ENCODE results near the gene PCDHGA1.
"Not testable (repeated sequence)": the region's sequence is repeated elsewhere in the genome, so short reads cannot be mapped to it uniquely, and the experiment has no call there.

PCDHGA1 gene

DNA sequence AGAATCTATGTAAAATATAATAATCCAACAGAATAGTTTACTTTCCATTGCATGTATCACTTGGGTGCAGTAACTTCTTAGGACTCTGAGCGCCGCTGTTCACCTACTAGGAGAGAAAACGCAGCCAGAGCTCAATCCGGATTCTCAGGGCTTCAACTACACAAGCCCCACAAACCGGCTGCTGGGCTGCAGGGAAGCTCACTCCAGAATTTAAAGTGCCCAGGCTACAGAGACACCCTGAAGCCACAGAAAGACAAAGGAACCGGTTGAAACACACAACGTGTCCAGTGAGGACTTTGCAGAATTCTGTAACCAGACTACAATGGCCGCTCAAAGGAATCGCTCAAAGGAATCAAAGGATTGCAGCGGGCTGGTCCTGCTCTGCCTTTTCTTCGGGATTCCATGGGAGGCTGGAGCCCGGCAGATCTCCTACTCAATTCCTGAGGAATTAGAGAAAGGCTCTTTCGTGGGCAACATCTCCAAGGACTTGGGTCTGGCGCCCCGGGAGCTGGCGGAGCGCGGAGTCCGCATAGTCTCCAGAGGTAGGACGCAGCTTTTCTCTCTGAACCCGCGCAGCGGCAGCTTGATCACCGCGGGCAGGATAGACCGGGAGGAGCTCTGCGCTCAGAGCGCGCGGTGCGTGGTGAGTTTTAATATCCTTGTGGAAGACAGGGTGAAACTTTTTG lies 82.7 kb downstream of the PCDHGA1 start, which contains the start of gene PCDHGA10:
TSS of gene PCDHGA10 (plus strand) at position 134 of the 686 bp plus-strand sequence. CDS start at position 323, 189 bp downstream.
- DNase-seq = no peak

DNA sequence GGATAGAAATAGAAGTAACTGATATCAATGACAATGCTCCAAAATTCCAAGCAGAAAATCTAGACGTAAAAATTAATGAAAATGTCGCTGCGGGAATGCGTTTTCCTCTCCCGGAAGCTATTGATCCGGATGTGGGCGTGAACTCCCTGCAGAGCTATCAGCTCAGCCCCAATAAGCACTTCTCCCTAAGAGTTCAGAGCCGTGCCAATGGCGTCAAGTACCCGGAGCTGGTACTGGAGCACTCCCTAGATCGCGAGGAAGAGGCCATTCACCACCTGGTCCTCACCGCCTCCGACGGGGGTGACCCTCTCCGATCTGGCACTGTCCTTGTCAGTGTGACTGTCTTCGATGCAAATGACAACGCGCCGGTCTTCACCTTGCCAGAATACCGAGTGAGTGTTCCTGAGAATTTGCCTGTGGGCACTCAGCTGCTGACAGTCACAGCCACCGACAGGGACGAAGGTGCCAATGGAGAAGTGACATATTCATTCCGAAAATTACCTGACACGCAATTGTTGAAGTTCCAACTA lies 83.3 kb downstream of the PCDHGA1 start:
- no peak for DNase-seq

DNA sequence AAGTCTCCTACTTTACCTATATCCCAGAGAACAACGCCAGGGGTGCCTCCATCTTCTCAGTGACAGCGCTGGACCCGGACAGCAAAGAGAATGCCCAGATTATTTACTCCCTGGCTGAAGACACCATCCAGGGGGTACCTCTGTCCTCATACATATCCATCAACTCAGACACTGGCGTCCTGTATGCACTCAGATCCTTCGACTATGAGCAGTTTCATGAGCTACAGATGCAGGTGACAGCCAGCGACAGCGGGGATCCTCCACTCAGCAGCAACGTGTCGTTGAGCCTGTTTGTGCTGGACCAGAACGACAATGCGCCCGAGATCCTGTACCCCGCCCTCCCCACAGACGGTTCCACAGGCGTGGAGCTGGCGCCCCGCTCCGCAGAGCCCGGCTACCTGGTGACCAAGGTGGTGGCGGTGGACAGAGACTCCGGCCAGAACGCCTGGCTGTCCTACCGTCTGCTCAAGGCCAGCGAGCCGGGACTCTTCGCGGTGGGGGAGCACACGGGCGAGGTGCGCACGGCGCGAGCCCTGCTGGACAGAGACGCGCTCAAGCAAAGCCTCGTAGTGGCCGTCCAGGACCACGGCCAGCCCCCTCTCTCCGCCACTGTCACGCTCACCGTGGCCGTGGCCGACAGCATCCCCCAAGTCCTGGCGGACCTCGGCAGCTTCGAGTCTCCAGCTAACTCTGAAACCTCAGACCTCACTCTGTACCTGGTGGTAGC lies 84.4 kb downstream of the PCDHGA1 start:
- DNase-seq = not testable (repeated sequence)

DNA sequence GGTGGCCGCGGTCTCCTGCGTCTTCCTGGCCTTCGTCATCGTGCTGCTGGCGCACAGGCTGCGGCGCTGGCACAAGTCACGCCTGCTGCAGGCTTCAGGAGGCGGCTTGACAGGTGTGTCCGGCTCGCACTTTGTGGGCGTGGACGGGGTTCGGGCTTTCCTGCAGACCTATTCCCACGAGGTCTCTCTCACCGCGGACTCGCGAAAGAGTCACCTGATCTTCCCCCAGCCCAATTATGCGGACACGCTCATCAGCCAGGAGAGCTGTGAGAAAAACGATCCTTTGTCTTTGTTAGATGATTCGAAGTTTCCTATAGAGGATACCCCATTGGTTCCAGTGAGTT lies 84.9 kb downstream of the PCDHGA1 start:
- DNase-seq = not testable (repeated sequence)

DNA sequence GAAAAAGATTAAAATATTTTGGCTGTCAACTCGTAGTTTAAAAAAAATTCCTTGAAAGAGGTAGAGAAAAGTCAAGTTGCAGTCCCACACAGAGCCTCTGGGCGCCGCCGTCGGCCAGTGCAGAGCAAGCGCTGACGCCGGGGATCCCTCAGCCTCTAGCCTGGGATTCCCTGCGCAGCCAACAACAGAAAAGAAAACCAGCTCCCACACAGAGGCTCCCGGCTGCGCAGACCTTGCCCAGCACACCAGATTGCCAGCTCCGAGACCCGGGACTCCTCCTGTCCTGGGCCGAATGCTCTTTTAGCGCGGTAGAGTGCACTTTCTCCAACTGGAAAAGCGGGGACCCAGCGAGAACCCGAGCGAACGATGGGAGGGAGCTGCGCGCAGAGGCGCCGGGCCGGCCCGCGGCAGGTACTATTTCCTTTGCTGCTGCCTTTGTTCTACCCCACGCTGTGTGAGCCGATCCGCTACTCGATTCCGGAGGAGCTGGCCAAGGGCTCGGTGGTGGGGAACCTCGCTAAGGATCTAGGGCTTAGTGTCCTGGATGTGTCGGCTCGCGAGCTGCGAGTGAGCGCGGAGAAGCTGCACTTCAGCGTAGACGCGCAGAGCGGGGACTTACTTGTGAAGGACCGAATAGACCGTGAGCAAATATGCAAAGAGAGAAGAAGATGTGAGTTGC lies 87.3 kb downstream of the PCDHGA1 start, which contains the start of gene PCDHGB7:
TSS of gene PCDHGB7 (plus strand) at position 184 of the 679 bp plus-strand sequence. CDS start at position 367, 183 bp downstream.
- not testable (repeated sequence) for DNase-seq

DNA sequence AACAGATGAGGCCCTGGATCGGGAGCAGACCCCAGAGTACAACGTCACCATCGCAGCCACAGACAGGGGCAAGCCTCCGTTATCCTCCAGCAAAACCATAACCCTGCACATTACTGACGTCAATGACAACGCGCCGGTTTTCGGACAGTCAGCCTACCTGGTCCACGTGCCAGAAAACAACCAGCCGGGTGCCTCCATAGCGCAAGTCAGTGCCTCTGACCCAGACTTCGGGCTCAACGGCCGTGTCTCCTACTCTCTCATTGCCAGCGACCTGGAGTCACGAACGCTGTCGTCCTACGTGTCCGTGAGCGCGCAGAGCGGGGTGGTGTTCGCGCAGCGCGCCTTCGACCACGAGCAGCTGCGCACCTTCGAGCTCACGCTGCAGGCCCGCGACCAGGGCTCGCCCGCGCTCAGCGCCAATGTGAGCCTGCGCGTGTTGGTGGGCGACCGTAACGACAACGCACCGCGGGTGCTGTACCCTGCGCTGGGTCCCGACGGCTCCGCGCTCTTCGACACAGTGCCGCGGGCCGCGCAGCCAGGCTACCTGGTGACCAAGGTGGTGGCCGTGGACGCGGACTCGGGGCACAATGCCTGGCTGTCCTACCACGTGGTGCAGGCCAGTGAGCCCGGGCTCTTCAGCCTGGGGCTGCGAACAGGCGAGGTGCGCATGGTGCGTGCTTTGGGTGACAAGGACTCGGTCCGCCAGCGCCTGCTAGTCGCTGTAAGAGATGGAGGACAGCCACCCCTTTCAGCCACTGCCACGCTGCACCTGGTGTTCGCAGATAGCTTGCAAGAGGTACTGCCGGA lies 89.0 kb downstream of the PCDHGA1 start:
- DNase-seq = no peak

DNA sequence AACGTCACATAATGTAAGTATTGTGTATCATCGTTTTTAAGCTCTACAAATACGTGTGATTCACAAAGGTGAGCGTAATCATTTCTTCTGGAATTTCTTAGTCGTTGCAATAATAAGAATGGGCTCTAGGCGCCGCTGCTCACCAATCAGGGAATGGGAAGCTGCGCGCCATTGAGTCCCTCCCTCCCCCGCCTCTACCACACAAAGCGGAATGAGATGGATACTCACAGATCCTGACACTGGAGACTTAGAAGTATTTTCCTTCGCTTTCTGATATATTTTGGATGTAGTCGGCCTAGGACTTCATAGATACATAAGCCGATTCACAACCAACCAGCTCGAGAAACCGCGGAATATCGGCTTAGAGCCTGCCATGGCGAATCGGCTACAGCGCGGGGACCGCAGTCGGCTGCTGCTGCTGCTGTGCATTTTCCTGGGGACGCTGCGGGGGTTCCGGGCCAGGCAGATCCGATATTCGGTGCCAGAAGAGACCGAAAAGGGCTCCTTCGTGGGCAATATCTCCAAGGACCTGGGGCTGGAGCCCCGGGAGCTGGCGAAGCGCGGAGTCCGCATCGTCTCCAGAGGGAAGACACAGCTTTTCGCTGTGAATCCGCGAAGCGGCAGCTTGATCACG lies 90.7 kb downstream of the PCDHGA1 start, which contains the start of gene PCDHGA11:
TSS of gene PCDHGA11 (plus strand) at position 197 of the 634 bp plus-strand sequence. CDS start at position 374, 177 bp downstream.
- DNase-seq = no peak

DNA sequence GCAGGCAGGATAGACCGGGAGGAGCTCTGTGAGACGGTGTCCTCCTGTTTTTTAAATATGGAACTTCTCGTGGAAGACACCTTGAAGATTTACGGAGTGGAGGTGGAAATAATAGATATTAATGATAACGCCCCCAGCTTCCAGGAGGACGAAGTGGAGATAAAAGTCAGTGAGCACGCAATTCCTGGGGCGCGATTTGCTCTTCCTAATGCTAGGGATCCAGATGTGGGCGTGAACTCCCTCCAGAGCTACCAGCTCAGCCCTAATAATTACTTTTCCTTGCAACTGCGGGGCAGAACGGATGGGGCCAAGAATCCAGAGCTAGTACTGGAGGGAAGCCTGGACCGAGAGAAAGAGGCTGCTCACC lies 91.2 kb downstream of the PCDHGA1 start:
- no peak for DNase-seq

DNA sequence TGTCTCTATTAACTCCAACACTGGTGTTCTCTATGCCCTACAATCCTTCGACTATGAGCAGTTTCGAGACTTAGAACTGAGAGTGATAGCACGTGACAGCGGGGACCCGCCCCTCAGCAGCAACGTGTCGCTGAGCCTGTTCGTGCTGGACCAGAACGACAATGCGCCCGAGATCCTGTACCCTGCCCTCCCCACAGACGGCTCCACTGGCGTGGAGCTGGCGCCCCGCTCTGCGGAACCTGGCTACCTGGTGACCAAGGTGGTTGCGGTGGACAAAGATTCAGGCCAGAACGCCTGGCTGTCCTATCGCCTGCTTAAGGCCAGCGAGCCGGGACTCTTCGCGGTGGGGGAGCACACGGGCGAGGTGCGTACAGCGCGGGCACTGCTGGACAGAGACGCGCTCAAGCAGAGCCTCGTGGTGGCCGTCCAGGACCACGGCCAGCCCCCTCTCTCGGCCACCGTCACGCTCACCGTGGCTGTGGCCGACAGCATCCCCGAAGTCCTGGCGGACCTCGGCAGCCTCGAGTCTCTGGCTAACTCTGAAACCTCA lies 92.5 kb downstream of the PCDHGA1 start:
- DNase-seq = no peak

DNA sequence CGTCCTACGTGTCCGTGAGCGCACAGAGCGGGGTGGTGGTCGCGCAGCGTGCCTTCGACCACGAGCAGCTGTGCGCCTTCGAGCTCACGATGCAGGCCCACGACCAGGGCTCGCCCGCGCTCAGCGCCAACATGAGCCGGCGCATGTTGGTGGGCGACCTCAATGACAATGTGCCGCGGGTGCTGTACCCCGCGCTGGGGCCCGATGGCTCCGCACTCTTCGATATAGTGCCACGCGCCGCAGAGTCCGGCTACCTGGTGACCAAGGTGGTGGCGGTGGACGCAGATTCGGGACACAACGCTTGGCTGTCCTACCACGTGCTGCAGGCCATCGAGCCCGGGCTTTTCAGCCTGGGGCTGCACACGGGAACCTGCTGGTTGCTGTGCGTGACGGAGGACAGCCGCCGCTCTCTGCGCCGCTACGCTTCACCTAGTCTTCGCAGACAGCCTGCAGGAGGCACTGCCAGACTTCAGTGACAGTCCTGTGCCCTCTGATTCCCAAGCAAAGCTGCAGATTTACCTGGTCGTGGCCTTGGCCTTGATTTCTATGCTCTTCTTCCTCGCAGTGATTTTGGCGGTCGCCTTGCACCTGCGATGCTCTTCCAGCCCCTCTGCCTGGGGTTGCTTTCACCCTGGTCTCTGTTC lies 97.6 kb downstream of the PCDHGA1 start:
- no peak for DNase-seq

DNA sequence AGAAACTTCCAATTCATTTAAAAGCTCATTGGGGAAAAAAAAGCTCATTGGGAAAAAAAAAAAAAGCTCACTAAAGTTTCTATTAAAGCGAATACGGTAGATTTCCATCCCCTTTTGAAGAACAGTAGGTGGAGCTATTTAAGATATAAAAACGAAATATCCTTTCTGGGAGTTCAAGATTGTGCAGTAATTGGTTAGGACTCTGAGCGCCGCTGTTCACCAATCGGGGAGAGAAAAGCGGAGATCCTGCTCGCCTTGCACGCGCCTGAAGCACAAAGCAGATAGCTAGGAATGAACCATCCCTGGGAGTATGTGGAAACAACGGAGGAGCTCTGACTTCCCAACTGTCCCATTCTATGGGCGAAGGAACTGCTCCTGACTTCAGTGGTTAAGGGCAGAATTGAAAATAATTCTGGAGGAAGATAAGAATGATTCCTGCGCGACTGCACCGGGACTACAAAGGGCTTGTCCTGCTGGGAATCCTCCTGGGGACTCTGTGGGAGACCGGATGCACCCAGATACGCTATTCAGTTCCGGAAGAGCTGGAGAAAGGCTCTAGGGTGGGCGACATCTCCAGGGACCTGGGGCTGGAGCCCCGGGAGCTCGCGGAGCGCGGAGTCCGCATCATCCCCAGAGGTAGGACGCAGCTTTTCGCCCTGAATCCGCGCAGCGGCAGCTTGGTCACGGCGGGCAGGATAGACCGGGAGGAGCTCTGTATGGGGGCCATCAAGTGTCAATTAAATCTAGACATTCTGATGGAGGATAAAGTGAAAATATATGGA lies 100.2 kb downstream of the PCDHGA1 start, which contains the start of gene PCDHGA12:
TSS of gene PCDHGA12 (plus strand) at position 176 of the 782 bp plus-strand sequence. CDS start at position 429, 253 bp downstream.
- no peak for DNase-seq

DNA sequence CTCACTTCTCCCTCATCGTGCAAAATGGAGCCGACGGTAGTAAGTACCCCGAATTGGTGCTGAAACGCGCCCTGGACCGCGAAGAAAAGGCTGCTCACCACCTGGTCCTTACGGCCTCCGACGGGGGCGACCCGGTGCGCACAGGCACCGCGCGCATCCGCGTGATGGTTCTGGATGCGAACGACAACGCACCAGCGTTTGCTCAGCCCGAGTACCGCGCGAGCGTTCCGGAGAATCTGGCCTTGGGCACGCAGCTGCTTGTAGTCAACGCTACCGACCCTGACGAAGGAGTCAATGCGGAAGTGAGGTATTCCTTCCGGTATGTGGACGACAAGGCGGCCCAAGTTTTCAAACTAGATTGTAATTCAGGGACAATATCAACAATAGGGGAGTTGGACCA lies 101.0 kb downstream of the PCDHGA1 start:
- no peak for DNase-seq

DNA sequence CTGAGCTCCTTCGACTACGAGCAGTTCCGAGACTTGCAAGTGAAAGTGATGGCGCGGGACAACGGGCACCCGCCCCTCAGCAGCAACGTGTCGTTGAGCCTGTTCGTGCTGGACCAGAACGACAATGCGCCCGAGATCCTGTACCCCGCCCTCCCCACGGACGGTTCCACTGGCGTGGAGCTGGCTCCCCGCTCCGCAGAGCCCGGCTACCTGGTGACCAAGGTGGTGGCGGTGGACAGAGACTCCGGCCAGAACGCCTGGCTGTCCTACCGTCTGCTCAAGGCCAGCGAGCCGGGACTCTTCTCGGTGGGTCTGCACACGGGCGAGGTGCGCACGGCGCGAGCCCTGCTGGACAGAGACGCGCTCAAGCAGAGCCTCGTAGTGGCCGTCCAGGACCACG lies 102.0 kb downstream of the PCDHGA1 start:
- not testable (repeated sequence) for DNase-seq

DNA sequence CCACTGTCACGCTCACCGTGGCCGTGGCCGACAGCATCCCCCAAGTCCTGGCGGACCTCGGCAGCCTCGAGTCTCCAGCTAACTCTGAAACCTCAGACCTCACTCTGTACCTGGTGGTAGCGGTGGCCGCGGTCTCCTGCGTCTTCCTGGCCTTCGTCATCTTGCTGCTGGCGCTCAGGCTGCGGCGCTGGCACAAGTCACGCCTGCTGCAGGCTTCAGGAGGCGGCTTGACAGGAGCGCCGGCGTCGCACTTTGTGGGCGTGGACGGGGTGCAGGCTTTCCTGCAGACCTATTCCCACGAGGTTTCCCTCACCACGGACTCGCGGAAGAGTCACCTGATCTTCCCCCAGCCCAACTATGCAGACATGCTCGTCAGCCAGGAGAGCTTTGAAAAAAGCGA lies 102.4 kb downstream of the PCDHGA1 start:
- not testable (repeated sequence) for DNase-seq

DNA sequence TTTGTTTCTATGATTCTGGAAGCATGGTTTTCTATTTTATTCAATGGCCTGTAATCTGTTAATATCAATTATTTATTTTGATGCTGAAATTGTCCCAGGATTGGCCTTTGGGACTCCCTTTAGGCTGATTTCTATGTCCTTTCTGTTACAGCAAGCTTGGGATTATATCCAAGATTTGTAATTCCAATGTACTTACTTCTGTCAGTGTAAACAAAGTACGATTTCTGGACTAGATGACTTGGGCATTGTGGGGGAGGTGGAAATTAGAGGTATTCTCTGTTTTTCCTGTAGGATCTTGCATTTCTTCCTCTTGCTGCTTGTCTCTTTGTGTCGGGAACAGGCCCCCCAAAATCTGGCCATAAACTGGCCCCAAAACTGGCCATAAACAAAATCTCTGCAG lies 103.7 kb downstream of the PCDHGA1 start:
- no peak for DNase-seq

DNA sequence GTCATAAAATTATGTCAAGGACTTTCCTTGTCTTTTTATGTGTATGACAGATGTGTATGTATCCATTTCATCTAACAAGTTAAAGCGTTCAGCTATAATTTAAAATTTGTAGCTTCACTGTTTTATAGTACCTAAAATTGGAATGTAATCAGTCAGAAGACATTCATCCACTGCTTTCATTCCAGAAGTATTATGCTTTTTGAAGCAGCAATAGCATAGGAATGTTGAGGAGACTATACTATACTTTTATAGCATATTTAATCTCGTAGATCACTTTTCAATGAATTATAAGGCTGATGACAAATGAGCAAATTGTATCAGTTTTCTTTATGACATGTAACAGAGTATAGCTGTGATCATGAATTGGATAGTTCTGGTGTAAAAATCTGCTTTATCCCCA lies 106.9 kb downstream of the PCDHGA1 start:
- DNase-seq = no peak

DNA sequence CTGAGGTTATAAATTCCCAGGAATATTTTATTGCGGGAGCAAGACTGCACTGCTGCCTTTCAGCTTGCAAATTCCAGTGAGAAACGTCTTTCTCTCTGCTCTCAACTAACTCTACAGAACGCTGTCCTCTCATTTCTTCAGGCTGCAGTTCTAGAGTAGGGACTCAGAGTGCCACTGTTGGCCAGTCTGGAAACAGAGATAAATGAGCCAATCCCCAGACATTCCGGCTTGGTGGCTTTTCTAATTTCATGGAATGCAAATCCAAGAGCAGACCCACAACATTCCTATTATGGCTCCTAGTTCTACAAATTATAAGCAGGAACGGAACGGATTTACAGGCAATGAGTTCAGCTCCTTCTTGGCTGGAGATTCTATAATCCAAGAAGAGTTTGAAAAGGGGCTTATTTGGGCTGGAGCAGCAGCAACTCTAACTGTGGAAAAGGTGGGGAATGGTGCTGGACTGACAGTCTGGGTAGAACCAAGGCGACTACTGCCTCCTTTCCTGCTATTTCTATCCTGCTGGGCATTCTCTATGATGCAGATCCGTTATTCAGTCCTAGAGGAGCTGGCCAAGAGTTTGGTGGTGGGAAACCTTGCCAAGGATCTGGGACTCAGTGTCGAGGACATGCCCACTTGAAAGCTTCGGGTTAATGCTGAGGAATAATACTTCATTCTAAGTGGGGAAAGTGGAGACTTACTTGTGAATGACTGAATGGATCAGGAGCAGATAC lies 109.3 kb downstream of the PCDHGA1 start:
- DNase-seq = no peak

DNA sequence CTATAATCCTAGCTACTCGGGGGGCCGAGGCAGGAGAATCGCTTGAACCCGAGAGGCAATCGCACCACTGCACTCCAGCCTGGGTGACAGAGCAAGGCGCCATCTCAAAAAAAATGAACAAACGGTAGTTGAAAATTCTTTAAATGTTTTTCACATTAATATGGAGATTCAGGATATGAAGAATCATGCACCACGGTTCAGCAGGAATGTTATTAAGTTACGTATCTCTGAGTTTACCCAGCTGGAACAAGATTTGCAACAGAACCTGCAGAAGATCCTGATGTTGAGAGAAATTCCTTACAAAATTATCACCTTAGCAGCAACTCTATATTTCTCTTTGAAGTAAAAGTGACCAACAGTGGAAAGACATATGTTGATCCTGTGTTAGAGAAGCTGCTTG lies 110.0 kb downstream of the PCDHGA1 start:
- no peak for DNase-seq

DNA sequence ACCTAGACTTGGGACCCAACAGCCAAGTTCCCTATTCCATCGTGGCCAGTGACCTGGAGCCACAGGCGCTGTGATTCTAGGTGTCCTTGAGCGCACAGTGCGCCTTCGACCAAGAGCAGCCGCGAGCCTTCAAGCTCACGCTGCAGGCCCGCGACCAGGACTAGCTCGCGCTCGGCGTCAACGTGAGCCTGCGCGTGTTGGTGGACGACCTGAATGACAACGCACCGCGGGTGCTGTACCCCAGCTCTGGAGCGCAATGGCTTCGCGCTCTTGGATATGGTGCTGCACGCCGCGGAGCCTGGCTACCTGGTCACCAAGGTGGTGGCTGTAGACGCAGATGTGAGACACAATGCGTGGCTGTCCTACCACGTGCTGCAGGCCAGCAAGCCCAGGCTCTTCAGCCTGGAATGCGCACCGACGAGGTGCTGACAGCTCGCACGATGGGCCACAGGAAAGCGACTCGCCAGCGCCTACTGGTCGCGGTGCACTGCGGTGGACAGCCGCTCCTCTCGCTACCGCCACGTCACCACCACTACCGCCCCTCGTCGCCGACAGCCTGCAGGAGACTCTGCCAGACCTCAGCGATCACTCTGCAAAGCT lies 111.4 kb downstream of the PCDHGA1 start:
- no peak for DNase-seq
